PFSK-1 (cell line): ENCODE measurements around the gene SLIT3.

ENCODE experiments used
- FOXP2 ChIP-seq: optimal IDR thresholded peaks from 2 replicates; pipeline ENCODE3; 2011; ENCODE audit warnings: borderline replicate concordance, control low read depth, inconsistent platforms; ENCODE audit not compliant: insufficient read depth; ENCODE audit errors: extremely low read length, extremely low read depth
- POLR2AphosphoS5 ChIP-seq: IDR thresholded peaks from 2 replicates; pipeline ENCODE4 v1.6.1; 2012; ENCODE audit warnings: low read depth, mild to moderate bottlenecking, control low read depth, low read length, moderate library complexity
- REST ChIP-seq, 2 experiments: IDR thresholded peaks; 2 replicates each; pipeline versions ENCODE4 v1.6.1 to v1.8.0; 2011 to 2012; ENCODE audit warnings: low read depth in 2 of 2, low read length in 2 of 2, control low read depth in 1 of 2, inconsistent platforms in 1 of 2, mild to moderate bottlenecking in 1 of 2, moderate library complexity in 1 of 2; ENCODE audit not compliant: insufficient read depth in 1 of 2
- SIN3A ChIP-seq: IDR thresholded peaks from 2 replicates; pipeline ENCODE4 v1.6.1; 2012; ENCODE audit warnings: mild to moderate bottlenecking, low read length, moderate library complexity, borderline replicate concordance; ENCODE audit not compliant: insufficient read depth
- TAF1 ChIP-seq: IDR thresholded peaks from 2 replicates; pipeline ENCODE4 v1.6.1; 2012; ENCODE audit warnings: low read length, control low read depth, borderline replicate concordance; ENCODE audit not compliant: insufficient read depth

The SLIT3 gene

GRCh38 chr5:168992687-168993086 lies 308.3 kb downstream of the SLIT3 start:
- TF ChIP-seq TAF1 = no peak
- TF ChIP-seq REST (IDR thresholded peaks at IDR 0.05; ENCODE audit: insufficient read depth in 1 of 2, low read depth in 2 of 2, low read length in 2 of 2) = no peak
- TF ChIP-seq FOXP2 = no peak
- TF ChIP-seq SIN3A = no peak
- TF ChIP-seq POLR2AphosphoS5 = no peak

- TF ChIP-seq REST (IDR thresholded peaks at IDR 0.05; ENCODE audit: insufficient read depth in 1 of 2, low read depth in 2 of 2, low read length in 2 of 2) (no peak), FOXP2 (no peak), POLR2AphosphoS5 (no peak), SIN3A (no peak), TAF1 (no peak)
These were observed 308.9 kb downstream of the SLIT3 start for GRCh38 chr5:168992016-168992415.

- TF ChIP-seq POLR2AphosphoS5 = no peak
- no peak for TF ChIP-seq REST (IDR thresholded peaks at IDR 0.05; ENCODE audit: insufficient read depth in 1 of 2, low read depth in 2 of 2, low read length in 2 of 2)
- TF ChIP-seq SIN3A = no peak
- no peak for TF ChIP-seq TAF1
- TF ChIP-seq FOXP2 = no peak
These were observed 309.6 kb downstream of the SLIT3 start for GRCh38 chr5:168991311-168991710.

- TF ChIP-seq SIN3A = no peak
- no peak for TF ChIP-seq FOXP2
- no peak for TF ChIP-seq TAF1
- no peak for TF ChIP-seq POLR2AphosphoS5
- no peak for TF ChIP-seq REST (IDR thresholded peaks at IDR 0.05; ENCODE audit: insufficient read depth in 1 of 2, low read depth in 2 of 2, low read length in 2 of 2)
These were observed 310.3 kb downstream of the SLIT3 start for GRCh38 chr5:168990679-168991078.
